ENCODE data around the gene ABCA1.

DNA sequence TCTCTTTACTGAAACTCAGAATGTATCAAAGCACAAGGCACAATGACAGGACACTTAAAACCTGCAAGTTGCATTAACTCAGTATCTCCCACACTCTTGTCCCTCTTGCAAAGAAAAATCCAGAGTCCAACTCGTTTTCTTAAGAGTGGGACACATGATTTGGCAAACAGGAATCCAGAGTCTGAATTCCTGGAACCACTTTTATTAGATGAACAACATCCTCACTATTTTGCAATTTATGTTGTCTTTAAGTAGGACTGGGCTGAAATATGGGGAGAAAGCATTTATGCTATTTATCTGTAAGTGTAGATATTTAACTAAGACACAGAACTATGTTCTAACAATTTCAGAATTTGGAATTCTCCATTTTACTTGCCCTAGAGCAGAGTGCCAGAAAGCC, 69.1 kb downstream of the ABCA1 start:
- TF ChIP-seq CTCF (conservative IDR thresholded peaks at IDR 0.05; ENCODE audit: low read depth, low read length) (no peak), EZH2 (IDR thresholded peaks at IDR 0.05; ENCODE audit: borderline replicate concordance, low read depth, low read length, poor library complexity, severe bottlenecking) (no peak)
